Measurements from ENCODE around the gene PTGDS. TPM values are rescaled to one million over a fixed set of nuclear protein-coding genes. Genes with fewer than 3 reads are reported as not detected.

Gene PTGDS
- total RNA-seq, 4 donors from 2014 or later, result 10.4 to 77.9 (median 51.6) TPM

GRCh38 chr9:137018761-137019559, 41.7 kb downstream of the PTGDS start:
- no peaks in the 10 kb centered on the region for H3K27me3 ChIP-seq
- no peak overlapping the region for H3K4me3 ChIP-seq
- H3K27ac ChIP-seq (replicated peaks in 1 of 4), result no peak overlapping the region
- intact Hi-C loops (cut with DNase I), result no loop called here
- 92% methylated on average over 20 of the region's 36 CpGs for WGBS
- no peaks in the 10 kb centered on the region for H3K9me3 ChIP-seq
- TF ChIP-seq, protein P1, sequence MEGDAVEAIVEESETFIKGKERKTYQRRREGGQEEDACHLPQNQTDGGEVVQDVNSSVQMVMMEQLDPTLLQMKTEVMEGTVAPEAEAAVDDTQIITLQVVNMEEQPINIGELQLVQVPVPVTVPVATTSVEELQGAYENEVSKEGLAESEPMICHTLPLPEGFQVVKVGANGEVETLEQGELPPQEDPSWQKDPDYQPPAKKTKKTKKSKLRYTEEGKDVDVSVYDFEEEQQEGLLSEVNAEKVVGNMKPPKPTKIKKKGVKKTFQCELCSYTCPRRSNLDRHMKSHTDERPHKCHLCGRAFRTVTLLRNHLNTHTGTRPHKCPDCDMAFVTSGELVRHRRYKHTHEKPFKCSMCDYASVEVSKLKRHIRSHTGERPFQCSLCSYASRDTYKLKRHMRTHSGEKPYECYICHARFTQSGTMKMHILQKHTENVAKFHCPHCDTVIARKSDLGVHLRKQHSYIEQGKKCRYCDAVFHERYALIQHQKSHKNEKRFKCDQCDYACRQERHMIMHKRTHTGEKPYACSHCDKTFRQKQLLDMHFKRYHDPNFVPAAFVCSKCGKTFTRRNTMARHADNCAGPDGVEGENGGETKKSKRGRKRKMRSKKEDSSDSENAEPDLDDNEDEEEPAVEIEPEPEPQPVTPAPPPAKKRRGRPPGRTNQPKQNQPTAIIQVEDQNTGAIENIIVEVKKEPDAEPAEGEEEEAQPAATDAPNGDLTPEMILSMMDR (IDR thresholded peaks at IDR 0.05), result no peak
- TF ChIP-seq POLR2A (IDR thresholded peaks at IDR 0.05; ENCODE audit: low read depth), result no peak
- TF ChIP-seq EP300 (IDR thresholded peaks at IDR 0.05), result no peak
- no peak for TF ChIP-seq POLR2AphosphoS5 (IDR thresholded peaks at IDR 0.05)
- H3K4me1 ChIP-seq, result no peaks in the 10 kb centered on the region
- DNase-seq (ENCODE audit: extremely low spot score), result no peak
- peaks cover 19 to 78% (median 69%) of the 10 kb centered on the region in 4 donors for H3K36me3 ChIP-seq

DNA sequence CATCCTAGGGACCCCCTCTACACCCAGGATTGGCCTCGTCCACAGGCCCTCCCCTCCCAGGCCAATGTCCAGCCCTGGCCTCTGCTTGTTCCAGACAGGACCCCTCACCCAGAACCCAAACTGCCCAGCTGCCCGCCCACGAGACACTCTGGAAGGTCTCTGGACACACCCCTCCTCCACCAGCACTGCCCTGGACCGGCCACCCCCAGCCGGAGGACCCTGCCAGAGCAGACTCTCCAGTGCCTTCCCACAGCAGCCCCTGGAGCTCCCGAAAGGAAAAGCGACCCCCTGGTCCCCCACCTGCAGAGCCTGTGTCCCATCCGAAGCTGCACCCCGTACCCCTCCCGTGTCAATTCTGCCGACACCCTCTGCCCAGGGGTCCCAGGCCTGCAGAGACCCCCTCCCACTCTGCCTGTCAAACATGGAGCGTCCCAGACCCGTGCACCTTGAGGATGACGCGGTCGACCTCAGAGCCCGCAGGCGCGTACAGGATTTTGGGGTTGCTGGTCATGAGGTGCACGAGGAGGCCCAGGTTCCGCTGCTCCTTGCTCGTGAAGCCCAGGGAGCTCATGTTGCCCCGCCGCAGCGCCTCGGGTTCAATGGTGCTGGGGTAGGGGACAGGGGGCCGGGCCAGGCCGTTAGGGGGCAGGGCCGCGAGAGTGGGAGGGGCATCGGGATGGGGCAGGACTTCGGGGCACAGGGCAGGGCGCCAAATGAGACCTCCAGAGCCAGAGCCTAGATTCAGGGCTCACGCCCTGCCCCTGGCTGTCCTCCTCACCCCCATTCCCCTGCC, 42.8 kb downstream of the PTGDS start:
- Histone ChIP-seq H3K4me3 (no peak overlapping the region), H3K27ac (replicated peaks in 1 of 4) (no peak overlapping the region), H3K4me1 (peaks cover 0 to 4% (median 0%) of the 10 kb centered on the region in 4 donors), H3K9me3 (no peaks in the 10 kb centered on the region), H3K36me3 (peaks cover 11 to 67% (median 58%) of the 10 kb centered on the region in 4 donors), H3K27me3 (no peaks in the 10 kb centered on the region)
- intact Hi-C loops (cut with DNase I), result no loop called here
- 93% methylated on average over 11 of the region's 34 CpGs for WGBS
- TF ChIP-seq POLR2A (IDR thresholded peaks at IDR 0.05; ENCODE audit: low read depth) (no peak), EP300 (IDR thresholded peaks at IDR 0.05) (no peak), POLR2AphosphoS5 (IDR thresholded peaks at IDR 0.05) (no peak)
- TF ChIP-seq, protein P1 (IDR thresholded peaks at IDR 0.05), result no peak
- DNase-seq (ENCODE audit: extremely low spot score), result no peak

DNA sequence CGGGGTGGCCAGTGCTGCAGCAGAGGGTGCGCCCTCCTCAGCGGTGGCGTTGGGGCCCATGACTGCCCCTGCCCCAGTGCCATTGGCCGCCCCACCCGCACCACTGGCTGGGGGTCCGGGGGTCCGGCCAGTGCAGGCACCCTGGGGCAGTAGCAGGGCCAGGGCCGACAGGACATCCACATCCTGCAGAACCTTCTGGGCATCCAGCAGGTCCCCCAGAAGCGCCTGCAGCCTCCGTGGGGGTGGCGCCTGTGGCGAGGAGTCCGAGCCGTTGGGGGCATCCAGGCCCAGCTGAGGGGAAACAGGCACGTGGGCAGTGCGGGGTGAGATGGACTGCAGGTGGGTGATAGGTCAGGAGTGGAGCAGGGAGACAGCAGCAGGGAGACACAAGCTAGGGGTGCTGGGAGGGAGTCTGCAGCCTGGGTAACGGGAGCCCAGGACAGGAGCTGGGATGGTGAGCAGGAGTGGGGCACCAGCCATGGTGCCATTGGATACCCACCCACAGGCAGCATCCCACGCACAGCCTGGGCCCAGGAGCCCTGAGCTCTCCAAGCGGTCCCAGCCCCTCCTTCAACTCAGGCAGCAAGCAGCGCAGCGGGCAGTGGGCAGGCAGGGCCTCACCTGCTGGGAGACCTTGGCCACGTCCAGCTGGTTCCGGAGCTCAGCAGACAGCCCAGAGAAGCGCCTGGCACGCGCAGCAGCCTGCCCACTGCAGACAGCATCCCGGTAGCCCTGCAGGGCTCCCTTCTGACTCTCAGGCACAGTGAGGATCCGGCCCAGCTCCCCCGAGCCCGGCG, 43.7 kb downstream of the PTGDS start:
- H3K4me3 ChIP-seq, result no peak overlapping the region
- no peak for TF ChIP-seq POLR2AphosphoS5 (IDR thresholded peaks at IDR 0.05)
- TF ChIP-seq POLR2A (IDR thresholded peaks at IDR 0.05; ENCODE audit: low read depth), result no peak
- TF ChIP-seq, protein P1 (IDR thresholded peaks at IDR 0.05), result no peak
- TF ChIP-seq EP300 (IDR thresholded peaks at IDR 0.05), result no peak
- H3K4me1 ChIP-seq, result peaks cover 0 to 13% (median 6%) of the 10 kb centered on the region in 4 donors
- H3K27me3 ChIP-seq, result no peaks in the 10 kb centered on the region
- no peak for DNase-seq (ENCODE audit: extremely low spot score)
- no peaks in the 10 kb centered on the region for H3K9me3 ChIP-seq
- peaks cover 11 to 58% (median 49%) of the 10 kb centered on the region in 4 donors for H3K36me3 ChIP-seq
- no peak overlapping the region for H3K27ac ChIP-seq (replicated peaks in 1 of 4)
- 93% methylated on average over 9 of the region's 32 CpGs for WGBS
- intact Hi-C loops (cut with DNase I), result no loop called here

- no peak overlapping the region for H3K27ac ChIP-seq (replicated peaks in 1 of 4)
- H3K4me1 ChIP-seq, result peaks cover 3 to 19% (median 12%) of the 10 kb centered on the region in 4 donors
- TF ChIP-seq POLR2A (IDR thresholded peaks at IDR 0.05; ENCODE audit: low read depth) (no peak), POLR2AphosphoS5 (IDR thresholded peaks at IDR 0.05) (no peak), EP300 (IDR thresholded peaks at IDR 0.05) (no peak)
- TF ChIP-seq, protein P1 (IDR thresholded peaks at IDR 0.05), result no peak
- H3K4me3 ChIP-seq, result no peak overlapping the region
- no peaks in the 10 kb centered on the region for H3K9me3 ChIP-seq
- 82% methylated on average over 2 of the region's 6 CpGs for WGBS
- intact Hi-C loops (cut with DNase I), result no loop called here
- DNase-seq (ENCODE audit: extremely low spot score), result no peak
- H3K36me3 ChIP-seq, result peaks cover 8 to 52% (median 43%) of the 10 kb centered on the region in 4 donors
- H3K27me3 ChIP-seq, result no peaks in the 10 kb centered on the region
Observed at GRCh38 chr9:137021568-137021978, 44.3 kb downstream of the PTGDS start.

Measured in esophagus muscularis mucosa (tissue), 4 donors.